CD1c-positive myeloid dendritic cell (primary cell): ENCODE measurements around the gene CDK5.

Experiments
- DNase-seq: peaks from one replicate; pipeline ENCODE4 v3.0.0-alpha.2; 2016; ENCODE audit errors: extremely low spot score

CDK5 gene

DNA sequence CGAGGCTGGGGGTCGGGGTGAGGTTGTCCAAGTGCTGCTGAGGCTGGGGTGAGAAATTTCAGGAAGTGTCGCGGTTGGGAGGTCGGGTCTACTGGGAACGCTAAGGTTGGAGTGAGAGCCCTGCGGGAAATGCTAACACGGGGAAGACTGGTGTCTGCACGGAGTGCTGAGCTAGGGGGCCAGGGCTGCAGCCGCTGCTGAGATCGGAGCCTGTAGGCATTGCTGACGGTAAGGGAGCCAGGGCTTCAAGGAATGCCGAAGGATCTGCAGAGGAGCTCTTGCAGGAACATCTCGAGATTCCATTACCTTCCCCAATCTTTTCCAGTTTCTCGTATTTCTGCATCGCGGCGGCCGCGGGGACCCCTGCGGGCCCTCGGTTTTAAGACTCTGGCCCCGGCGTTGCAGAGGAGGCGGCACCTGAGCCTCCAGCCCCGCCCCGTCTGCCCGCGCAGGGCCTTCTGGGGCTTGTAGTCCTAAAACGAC is at the start of gene CDK5:
TSS of gene CDK5 (minus strand) at position 392 of the 483 bp plus-strand sequence. CDS start at position 343, 49 bp downstream.
- DNase-seq: peak; percentile 24

- DNase-seq: no peak
Measured at GRCh38 chr7:151104411-151105235, 46.9 kb upstream of the CDK5 start.

GRCh38 chr7:151103973-151104372 is 46.3 kb upstream of the CDK5 start:
- no peak for DNase-seq

DNA sequence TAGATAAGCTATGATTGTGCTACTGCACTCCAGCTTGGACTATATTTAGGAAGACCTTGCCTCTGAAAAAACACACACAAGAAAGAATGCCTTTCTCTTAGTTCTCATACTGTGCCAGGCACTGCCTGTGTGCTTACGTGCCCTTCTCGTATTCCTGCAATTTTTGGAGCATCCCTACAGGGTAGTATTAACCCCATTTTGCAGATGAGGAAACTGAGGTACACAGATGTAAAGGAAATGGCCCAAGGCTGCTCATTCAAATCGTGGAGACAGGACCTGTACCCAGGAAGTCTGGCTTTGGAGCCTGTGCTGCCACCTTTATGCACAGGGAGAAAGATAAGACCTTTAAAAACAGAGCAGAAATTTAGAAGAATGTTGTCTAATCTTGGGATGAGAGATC is 45.3 kb upstream of the CDK5 start:
- DNase-seq: no peak

DNA sequence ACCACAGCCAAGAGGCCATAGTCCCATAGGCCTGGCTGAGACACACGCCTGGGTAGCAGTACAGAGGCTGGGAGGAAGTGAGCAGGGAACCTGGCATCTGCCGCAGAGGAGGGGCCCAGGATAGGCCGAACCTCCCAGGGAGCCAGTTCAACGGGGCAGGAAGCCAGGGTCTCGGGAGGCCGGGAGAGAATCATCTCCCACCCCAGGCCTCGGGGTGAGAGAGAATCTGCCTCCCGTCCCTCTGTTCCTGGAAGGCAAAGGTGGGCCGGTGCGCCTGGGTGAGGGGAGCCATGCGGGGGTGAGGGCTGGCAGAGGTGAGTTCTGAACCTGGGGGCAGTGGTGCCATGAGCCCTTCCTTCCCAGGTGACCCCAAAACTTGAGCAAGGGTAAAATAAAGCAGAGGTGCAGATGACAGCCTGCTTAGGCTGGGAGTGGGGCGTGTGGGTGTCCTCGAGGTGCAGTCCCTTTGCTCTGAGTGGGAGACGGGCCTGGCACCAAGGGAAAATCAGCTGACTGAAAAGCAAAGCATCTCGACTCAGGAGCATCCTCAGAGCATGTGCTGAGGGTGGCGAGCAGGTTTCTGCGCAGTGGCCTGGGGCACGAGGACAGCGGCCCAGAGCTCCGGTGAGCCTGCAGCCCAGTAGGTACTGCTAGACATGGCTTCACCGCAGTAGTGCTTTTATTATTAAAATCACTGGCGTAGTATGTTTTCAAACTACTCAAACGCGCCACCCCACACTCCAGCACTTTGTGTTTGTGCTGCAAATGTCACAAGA is 44.1 kb upstream of the CDK5 start:
- DNase-seq: no peak

DNA sequence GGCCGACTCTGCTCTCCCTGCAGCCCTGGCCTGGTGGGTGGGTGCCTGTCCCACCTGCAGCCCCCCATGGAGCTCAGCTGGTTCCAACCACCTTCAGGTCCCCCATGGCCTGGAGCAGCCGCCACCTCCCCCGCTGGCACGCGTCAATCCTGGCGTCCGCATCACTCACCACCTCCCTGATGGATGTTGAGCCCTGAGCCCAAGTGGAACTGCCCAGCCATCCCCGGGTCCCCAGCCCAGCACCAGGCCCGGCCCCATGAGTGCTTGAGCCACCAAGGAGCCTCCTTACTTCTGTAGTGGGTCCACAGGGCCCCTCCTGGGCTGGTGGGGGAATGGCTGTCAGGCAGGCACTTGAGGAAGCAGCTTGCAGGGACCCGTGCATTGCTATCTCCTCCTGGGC is 43.2 kb upstream of the CDK5 start:
- DNase-seq: no peak

DNA sequence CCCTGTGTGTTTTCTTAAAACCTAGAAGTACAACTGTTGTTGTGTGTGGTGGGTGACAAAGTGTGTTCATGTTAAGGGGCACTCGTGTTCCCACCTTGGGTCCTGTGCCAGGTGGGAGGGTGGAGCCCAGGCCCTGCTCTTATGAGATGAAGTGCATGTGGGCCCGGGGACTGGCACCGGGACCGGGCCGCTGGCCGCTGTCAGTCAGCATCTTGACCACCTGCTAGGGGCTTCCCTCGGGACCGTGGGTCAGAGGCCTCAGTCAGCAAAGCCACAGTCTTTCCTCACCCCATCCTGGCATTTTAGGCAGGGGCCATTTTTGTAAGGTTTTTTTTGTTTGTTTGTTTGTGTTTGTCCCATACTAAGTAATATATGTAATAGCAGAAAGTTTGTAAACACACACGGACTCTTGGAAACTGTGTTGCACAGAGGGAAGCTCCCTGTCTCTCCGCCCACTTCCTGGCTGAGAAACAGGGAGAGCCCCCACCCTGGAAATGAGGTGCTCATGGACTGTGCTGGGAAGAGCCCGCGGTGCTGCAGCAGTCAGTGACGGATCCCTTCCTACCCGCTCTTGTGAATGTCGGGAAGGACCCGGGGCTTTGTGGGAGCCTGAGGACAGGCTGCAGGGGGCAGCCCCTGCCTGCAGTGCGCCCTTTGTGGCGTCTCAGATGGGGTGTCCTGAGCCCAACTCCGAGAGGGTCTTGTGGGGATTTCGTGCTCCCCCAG is 42.0 kb upstream of the CDK5 start:
- no peak for DNase-seq

DNA sequence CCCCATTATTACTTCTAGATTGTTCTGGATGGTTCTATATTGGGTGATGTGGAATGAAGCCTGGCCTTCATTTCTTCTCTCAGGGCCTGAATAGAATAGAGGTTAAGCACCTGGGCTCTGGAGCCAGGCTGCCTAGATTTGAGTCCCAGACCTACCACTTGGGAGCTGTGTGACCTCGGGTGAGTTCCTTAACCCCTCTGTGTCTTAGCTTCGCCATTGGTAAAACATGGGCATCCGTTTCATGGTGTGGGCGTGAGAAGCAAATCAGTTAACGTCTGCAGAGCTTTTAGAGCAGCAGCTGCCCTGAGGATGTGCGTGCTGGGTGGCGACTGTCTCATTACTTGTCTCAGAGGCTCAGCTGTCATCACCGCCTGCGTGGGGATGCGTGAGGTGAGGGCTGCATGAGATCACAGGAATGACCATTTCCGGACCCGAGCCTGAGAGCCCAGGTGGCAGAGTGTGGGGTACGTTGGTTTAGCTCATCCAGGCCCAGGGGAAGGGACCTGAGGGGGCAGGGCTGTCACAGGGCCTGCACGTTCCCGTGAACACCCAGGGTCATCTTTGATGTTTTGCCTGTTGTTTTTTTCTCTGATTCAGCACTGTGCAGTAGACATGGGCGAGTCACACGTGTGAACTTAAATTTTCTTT is 38.3 kb upstream of the CDK5 start:
- DNase-seq: no peak

DNA sequence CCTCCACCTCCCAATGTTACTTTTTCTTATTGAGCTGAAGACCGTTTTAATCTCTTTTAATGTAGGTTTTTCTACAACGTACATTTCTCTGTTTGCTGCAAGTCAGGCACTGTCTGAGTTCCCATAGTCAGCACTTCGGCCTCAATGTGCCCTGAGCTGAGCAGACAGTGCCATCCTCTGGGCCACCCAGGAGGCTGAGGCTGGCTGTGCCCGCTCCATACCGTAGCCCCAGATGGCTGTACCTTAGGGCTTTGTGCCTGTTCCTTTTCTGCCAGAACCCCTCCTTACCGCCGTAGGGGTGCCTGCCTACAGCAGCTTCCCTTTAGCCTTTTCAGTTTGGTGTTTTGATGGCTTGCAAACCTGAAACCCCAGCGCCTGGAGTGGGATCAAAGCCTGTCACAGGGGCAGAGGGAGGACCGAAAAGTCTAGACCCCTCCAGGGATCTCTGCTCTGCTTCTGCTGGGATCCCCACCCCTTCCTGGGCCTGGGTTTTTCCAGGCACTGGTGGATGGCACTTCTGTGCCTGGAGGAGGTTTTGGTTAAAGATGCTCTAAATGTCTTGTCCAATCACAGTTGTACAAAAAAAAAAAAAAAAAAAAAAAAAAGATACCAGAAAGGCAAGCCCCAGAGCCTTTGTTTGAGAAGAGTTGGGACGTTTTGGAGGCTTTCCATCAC is 37.6 kb upstream of the CDK5 start:
- DNase-seq: no peak

GRCh38 chr7:151094675-151095074 is 37.0 kb upstream of the CDK5 start:
- no peak for DNase-seq

DNA sequence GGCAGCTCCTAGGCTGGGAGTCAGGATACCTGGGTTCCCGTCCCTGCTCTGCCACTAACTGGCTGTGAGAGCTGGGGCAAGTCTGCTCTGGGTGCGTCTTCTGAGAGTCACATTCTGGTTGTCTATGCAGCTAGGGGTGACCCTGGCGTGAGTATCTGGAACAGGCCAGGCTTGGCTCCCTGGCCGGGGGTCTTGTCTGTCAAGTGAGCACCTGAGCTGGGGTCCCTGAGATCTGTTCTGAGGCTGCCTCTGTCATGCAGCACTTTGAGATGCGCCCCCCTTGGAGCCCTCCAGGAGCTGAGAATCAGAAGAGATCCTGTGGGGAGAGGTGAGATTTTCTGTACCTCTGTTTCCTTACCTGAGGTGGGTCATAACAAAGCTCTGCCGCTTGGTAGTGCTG is 36.1 kb upstream of the CDK5 start:
- no peak for DNase-seq

GRCh38 chr7:151091988-151092387 is 34.3 kb upstream of the CDK5 start:
- no peak for DNase-seq

- peak; percentile 76 for DNase-seq
Measured at GRCh38 chr7:151091431-151091830, 33.7 kb upstream of the CDK5 start.

DNA sequence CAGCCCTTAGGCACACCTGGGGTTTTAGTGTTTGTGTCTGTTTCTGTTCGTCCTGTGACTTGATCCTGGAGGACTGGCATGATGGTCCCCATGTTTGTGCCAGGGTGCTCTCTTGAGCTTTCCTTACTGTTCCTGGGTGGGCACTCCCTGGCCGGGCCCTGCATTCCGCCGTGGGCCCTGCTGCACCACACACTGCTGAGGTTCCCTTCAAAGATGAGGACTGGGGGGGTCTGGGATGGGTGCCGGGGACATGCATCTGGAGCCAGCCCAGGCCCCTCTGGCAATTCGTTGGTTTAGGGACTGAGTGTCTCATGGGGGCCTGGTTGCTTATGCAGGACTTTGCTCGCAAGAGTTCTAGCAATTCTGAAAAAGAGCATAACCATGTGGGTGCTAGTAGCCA is 33.3 kb upstream of the CDK5 start:
- no peak for DNase-seq

DNA sequence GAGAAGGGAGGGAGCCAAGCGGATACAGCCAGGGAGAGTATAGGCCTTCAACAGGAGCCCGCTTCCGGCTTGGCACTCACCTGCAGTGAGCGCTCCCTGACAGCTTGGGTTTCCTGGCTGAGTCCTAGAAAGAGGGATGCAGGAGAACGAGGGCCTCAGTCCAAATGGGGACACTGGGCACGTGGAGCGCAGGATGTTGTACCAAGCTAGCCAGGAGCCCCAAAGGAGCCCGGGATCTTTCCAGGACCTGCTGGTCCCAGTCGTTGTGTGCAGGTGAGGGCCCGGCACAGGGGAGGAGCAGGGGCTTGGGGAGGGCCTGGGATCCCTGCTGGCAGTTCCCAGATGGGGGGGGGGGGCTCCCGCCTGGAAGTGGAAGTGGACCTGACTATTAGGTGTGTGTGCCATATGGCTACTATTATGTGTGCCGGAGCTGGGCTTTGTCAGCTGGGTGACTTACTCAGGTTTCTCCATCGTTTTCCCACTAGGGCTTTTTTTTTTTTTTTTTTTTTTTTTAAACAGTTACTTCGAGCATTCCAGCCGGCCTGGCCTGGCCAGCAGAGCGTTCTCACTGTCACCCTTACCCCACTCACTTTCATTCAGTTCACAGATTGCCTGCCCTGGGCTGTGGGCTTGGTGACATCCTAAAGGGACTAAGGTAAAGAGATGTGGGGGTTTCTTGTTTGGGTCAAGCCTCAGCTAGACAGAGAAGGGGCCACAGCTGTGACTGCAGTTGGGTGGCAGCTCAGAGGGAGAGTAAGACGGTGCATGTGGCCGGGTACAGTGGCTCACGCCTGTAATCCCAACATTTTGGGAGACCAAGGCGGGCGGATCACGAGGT is 32.4 kb upstream of the CDK5 start:
- no peak for DNase-seq

- DNase-seq: peak; percentile 96
Measured at GRCh38 chr7:151088856-151089699, 31.4 kb upstream of the CDK5 start.

DNA sequence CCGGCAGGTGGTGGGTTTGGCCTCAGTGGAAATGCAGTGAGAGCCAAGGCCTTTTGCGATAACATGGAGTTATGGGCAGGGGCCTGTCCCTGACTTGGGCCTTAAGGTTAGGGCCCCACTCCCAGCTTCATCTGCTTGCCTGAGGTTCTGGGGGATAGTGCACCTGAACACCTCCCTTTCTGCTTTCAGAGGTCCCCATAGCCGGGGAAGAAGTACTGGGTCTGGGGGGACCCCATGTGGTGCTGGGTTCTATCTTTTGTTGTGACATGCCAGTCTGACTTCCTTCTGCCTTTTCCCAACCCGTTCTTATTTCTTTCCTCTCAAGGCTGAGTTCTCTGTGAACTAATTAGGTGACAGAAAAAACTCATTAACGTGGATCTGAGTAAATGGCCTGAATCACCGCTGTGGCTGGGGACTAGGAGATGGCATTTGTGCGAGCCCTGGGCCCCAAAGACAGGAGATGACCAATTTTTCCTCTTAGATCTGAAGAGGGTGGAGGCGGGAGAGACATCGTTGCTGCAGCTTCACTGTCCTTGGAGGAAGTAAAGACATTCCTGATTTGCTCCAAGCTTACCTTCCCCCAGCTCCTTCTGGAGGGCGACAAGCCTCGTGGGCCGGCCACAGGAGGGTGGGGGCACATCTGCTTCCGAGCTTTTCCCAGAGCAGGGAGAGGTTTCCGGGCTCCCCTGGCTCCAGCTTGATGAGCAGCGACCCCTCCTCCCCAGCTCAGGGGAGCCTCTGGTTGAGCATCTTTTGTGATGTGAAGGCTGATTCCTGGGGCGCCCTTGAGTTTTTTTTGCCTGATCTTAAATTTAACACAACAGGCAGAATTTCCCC is 30.5 kb upstream of the CDK5 start:
- DNase-seq: peak; percentile 51

DNA sequence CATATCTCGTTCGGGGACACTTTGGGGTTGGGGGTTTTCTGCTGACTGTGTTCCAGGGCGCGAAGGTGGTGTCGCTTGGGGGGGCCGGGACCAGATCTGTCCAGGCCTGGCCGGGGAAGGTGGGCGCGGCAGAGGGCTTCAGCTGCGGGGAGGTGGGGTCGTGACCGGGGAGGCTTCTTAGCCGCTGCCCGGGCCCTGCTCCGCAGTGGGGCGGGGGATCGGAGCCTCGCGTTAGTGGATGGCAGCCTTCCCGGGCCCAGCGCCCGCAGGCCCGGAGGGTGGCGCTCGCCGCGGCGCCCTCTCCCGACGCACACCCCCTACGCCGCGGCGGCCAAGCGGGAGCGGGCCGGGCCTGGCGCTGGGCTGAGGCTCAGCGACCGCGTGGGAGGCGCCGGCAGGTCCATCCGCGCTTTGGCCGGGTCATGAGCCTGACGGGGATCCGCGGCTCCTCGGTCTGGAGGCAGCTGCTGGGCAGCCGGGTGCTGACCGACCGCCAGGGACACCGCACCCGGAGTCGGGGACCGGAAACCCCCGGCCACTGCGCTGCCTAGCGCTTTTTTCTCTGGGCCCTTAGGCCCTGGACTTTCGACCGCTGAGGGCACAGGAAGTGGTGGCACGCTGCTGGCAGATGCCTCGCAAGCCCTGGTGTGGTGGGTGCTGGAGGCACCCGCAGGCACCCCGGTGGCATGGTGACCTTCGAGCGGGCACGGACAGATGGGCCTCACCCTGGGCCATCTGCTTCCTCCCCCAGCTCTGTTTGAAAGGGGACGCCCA is 29.7 kb upstream of the CDK5 start:
- peak; percentile 60 for DNase-seq
